ENCODE data around the gene SH2D5. TPM values are rescaled to one million over a fixed set of nuclear protein-coding genes. Genes with fewer than 3 reads are reported as not detected.

Gene SH2D5
- total RNA-seq, 1 experiment from 2014 or later, result 10.4 TPM

- TF ChIP-seq POLR2AphosphoS5 (IDR thresholded peaks at IDR 0.05; ENCODE audit: low read depth, low read length), result no peak
- no peak for TF ChIP-seq MAX (IDR thresholded peaks at IDR 0.05)
Measured at GRCh38 chr1:20701847-20702246, 30.7 kb downstream of the SH2D5 start (continued).

GRCh38 chr1:20701446-20701845, 31.1 kb downstream of the SH2D5 start:
- peaks cover 25 to 29% of the 10 kb centered on the region in 2 experiments for H3K4me1 ChIP-seq (ENCODE audit: control insufficient read depth in 1 of 2, insufficient read depth in 2 of 2, low read length in 2 of 2)
- H2AFZ ChIP-seq (ENCODE audit: low read depth, low read length, poor library complexity, severe bottlenecking), result no peak overlapping the region
- H3K36me3 ChIP-seq (ENCODE audit: control insufficient read depth in 1 of 2, insufficient read depth in 2 of 2, low read length in 2 of 2), result no peaks in the 10 kb centered on the region
- no peak overlapping the region for H3K9ac ChIP-seq (ENCODE audit: low read length)
- no peaks in the 10 kb centered on the region for H3K9me3 ChIP-seq (ENCODE audit: control insufficient read depth in 1 of 2, insufficient read depth in 1 of 2, low read depth in 1 of 2, low read length in 2 of 2)
- intact Hi-C loops (cut with micrococcal nuclease), result no loop called here
- H3K4me2 ChIP-seq (ENCODE audit: low read length), result no peak overlapping the region
- H3K27me3 ChIP-seq (ENCODE audit: insufficient read depth, low read length), result no peaks in the 10 kb centered on the region
- RAD21 ChIA-PET (ENCODE audit: low non-redundant PET in 1 of 2, low total read pairs in 2 of 2, uncharacterized antibody in 2 of 2, unreplicated experiment in 2 of 2), result no interaction called here
- ATAC-seq (no peak), DNase-seq (ENCODE audit: low read depth, low spot score) (no peak)
- no peak overlapping the region for H3K4me3 ChIP-seq (replicated peaks in 1 of 2; ENCODE audit: low read depth in 1 of 2, low read length in 2 of 2)
- TF ChIP-seq JUND (IDR thresholded peaks at IDR 0.05), result no peak
- TF ChIP-seq MAX (IDR thresholded peaks at IDR 0.05), result no peak
- no peak for TF ChIP-seq EZH2phosphoT487 (IDR thresholded peaks at IDR 0.05; ENCODE audit: borderline replicate concordance)
- no peak for TF ChIP-seq REST (IDR thresholded peaks at IDR 0.05; ENCODE audit: low read depth)
- no peak for TF ChIP-seq FOSL1 (IDR thresholded peaks at IDR 0.05; ENCODE audit: low read depth)
- TF ChIP-seq CEBPB (IDR thresholded peaks at IDR 0.05; ENCODE audit: low read depth), result no peak
- no peak for TF ChIP-seq EGR1 (IDR thresholded peaks at IDR 0.05; ENCODE audit: low read depth)
- no peak for TF ChIP-seq SIN3A (IDR thresholded peaks at IDR 0.05; ENCODE audit: low read depth)
- TF ChIP-seq POLR2AphosphoS5 (IDR thresholded peaks at IDR 0.05; ENCODE audit: low read depth, low read length), result no peak
- no peak for TF ChIP-seq TCF7L2 (IDR thresholded peaks at IDR 0.05; ENCODE audit: borderline replicate concordance, extremely low read depth, insufficient read depth, insufficient read length)
- TF ChIP-seq, protein P1, sequence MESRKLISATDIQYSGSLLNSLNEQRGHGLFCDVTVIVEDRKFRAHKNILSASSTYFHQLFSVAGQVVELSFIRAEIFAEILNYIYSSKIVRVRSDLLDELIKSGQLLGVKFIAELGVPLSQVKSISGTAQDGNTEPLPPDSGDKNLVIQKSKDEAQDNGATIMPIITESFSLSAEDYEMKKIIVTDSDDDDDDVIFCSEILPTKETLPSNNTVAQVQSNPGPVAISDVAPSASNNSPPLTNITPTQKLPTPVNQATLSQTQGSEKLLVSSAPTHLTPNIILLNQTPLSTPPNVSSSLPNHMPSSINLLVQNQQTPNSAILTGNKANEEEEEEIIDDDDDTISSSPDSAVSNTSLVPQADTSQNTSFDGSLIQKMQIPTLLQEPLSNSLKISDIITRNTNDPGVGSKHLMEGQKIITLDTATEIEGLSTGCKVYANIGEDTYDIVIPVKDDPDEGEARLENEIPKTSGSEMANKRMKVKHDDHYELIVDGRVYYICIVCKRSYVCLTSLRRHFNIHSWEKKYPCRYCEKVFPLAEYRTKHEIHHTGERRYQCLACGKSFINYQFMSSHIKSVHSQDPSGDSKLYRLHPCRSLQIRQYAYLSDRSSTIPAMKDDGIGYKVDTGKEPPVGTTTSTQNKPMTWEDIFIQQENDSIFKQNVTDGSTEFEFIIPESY (IDR thresholded peaks at IDR 0.05; ENCODE audit: extremely low read depth, insufficient replicate concordance, low read length), result no peak
- no peak for TF ChIP-seq POLR2A (IDR thresholded peaks at IDR 0.05; ENCODE audit: borderline replicate concordance, extremely low read depth, insufficient read depth, insufficient read length)
- no peak for TF ChIP-seq EZH2 (IDR thresholded peaks at IDR 0.05)
- no peak for TF ChIP-seq RAD21 (IDR thresholded peaks at IDR 0.05; ENCODE audit: low read depth)
- TF ChIP-seq ZNF274 (IDR thresholded peaks at IDR 0.05; ENCODE audit: low read depth, low read length), result no peak
- no peak for TF ChIP-seq YY1 (IDR thresholded peaks at IDR 0.05; ENCODE audit: extremely low read depth, insufficient replicate concordance, low read depth, low read length)
- no peak for TF ChIP-seq ELF1 (IDR thresholded peaks at IDR 0.05; ENCODE audit: borderline replicate concordance, low read depth)
- no peak for TF ChIP-seq ZFX (IDR thresholded peaks at IDR 0.05)
- no peak for TF ChIP-seq SP1 (IDR thresholded peaks at IDR 0.05; ENCODE audit: low read depth)
- TF ChIP-seq SRF (IDR thresholded peaks at IDR 0.05; ENCODE audit: low read depth), result no peak
- CTCF ChIA-PET, result no interaction called here
- no peaks in the 10 kb centered on the region for H3K9me2 ChIP-seq (ENCODE audit: insufficient read depth)
- no peaks in the 10 kb centered on the region for H3K79me2 ChIP-seq (ENCODE audit: insufficient read depth, low read length)
- BruUV-seq (replicated peaks), result no TSS peak
- H3K27ac ChIP-seq (ENCODE audit: low read depth, low read length), result no peak overlapping the region
- H4K20me1 ChIP-seq (ENCODE audit: insufficient read depth), result no peaks in the 10 kb centered on the region
- POLR2A ChIA-PET, result no interaction called here
